Activated naive CD8-positive, alpha-beta T cell treated with anti-CD3 and anti-CD28 coated beads, Interleukin-2, amount 50 U/mL, for 24 hours (primary cell): Measurements from ENCODE around the gene GSK3A.

ENCODE experiments used
- ATAC-seq: fragments of 150-1000 bp; cut with Tn5 transposase; one replicate; pipeline ENCODE4 v1.10.0; 2021
- DNase-seq: peaks from one replicate; pipeline ENCODE4 v3.0.0; 2021
- H3K27ac Mint-ChIP-seq: one replicate; pipeline ENCODE4 v1.8.0; 2021; ENCODE audit warnings: mild to moderate bottlenecking, mixed read lengths
- H3K27me3 Mint-ChIP-seq: one replicate; pipeline ENCODE4 v1.8.0; 2021; ENCODE audit warnings: mixed read lengths
- H3K36me3 Mint-ChIP-seq: one replicate; pipeline ENCODE4 v1.8.0; 2021; ENCODE audit warnings: low read depth, mixed read lengths
- H3K4me1 Mint-ChIP-seq: one replicate; pipeline ENCODE4 v1.8.0; 2021; ENCODE audit warnings: mixed read lengths
- H3K4me3 Mint-ChIP-seq: one replicate; pipeline ENCODE4 v1.8.0; 2021; ENCODE audit warnings: mild to moderate bottlenecking, moderate library complexity, mixed read lengths
- H3K9me3 Mint-ChIP-seq: one replicate; pipeline ENCODE4 v1.8.0; 2021; ENCODE audit warnings: mixed read lengths

The GSK3A gene

GRCh38 chr19:42199440-42200115 lies 42.8 kb downstream of the GSK3A start:
- Mint-ChIP-seq H3K4me1 (peaks cover 80% of the 10 kb centered on the region), H3K27ac (peak overlapping the region; percentile 92), H3K27me3 (no peaks in the 10 kb centered on the region), H3K4me3 (peak overlapping the region; percentile 68), H3K36me3 (peaks cover 29% of the 10 kb centered on the region), H3K9me3 (no peaks in the 10 kb centered on the region)
- DNase-seq (peak; percentile 74), ATAC-seq (peak; percentile 70)

GRCh38 chr19:42198676-42199439 lies 43.5 kb downstream of the GSK3A start:
- Mint-ChIP-seq H3K27me3 (no peaks in the 10 kb centered on the region), H3K27ac (peak overlapping the region; percentile 92), H3K9me3 (no peaks in the 10 kb centered on the region), H3K4me1 (peaks cover 76% of the 10 kb centered on the region), H3K36me3 (peaks cover 27% of the 10 kb centered on the region), H3K4me3 (peak overlapping the region; percentile 68)
- DNase-seq (peak; percentile 68), ATAC-seq (peak; percentile 64)

- H3K4me1 Mint-ChIP-seq: peaks cover 66% of the 10 kb centered on the region
- H3K9me3 Mint-ChIP-seq: peaks cover 4% of the 10 kb centered on the region
- H3K27ac Mint-ChIP-seq: peak overlapping the region; percentile 49
- H3K4me3 Mint-ChIP-seq: no peak overlapping the region
- ATAC-seq: no peak
- H3K36me3 Mint-ChIP-seq: peaks cover 26% of the 10 kb centered on the region
- no peaks in the 10 kb centered on the region for H3K27me3 Mint-ChIP-seq
- DNase-seq: no peak
Measured at GRCh38 chr19:42197375-42197817, 45.0 kb downstream of the GSK3A start.

DNA sequence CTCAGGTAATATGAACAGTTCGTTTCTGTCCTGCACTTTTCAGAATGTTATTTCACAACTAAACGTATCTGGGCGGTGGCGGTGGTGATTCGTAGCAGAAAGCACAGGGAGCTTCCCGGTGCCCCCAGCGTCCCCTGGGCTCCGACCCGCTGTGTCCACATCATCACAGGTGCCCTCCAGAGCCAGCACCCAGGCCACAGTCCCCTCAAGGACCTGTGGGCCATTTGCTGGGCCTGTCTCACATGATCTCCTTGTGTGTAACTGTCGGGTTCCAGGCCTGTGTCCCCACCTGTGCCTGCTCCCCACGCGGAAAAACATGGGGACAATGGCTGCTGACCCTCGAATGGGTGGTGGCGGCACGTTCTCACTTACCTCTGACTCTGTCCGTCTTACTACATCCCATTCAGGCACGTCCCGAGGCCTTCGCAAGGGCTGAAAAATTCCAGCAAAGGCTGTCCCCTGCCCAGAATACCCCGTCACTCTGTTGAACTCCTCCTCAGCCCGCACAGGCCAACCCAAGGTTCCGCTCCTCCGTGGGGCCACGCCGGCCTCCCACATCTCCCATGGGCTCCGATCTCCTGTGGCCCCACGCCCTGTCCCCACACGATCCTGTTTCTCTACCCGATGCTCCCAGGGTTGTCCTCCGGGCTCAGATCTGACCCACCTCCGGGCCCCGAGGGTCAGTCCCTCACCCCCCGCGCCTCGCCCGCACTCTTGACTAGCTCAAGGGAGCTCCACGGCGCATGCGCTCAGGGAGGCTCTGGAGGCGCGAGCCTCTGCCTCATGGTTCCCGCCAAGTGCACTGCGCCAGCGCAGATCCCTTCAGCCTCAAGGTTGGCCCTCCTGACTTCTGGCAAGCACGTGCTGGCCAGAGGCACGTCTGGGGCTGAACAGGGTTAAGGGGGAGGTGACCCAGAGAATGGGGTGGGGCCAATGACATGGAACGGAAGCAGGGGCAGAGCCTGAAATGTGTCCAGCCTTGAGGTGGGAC lies 46.1 kb downstream of the GSK3A start:
- peaks cover 66% of the 10 kb centered on the region for H3K4me1 Mint-ChIP-seq
- H3K27me3 Mint-ChIP-seq: no peaks in the 10 kb centered on the region
- peak overlapping the region; percentile 11 for H3K27ac Mint-ChIP-seq
- DNase-seq (no peak), ATAC-seq (no peak)
- H3K9me3 Mint-ChIP-seq: peaks cover 4% of the 10 kb centered on the region
- H3K36me3 Mint-ChIP-seq: peaks cover 25% of the 10 kb centered on the region
- no peak overlapping the region for H3K4me3 Mint-ChIP-seq

DNA sequence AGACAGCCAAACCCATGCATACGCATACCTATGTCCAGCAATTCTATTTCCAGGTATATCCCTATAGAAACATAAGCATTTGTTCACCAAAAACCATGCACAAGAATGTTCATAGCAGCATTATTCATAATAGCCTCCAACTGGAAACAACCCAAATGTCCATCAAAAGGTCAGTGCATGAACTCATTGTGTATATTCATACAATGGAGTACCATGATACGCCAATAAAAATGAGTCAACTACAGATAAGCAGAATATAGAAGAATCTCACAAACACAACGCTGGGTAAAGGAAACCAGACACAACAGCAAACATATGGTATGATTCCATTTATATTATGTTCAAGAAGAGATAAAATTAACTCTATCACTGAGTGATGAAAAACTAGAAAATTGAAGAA lies 48.7 kb downstream of the GSK3A start:
- Mint-ChIP-seq H3K4me3 (no peak overlapping the region), H3K36me3 (peaks cover 16% of the 10 kb centered on the region), H3K27ac (peak overlapping the region; percentile 46), H3K4me1 (peaks cover 49% of the 10 kb centered on the region), H3K27me3 (no peaks in the 10 kb centered on the region), H3K9me3 (peaks cover 4% of the 10 kb centered on the region)
- ATAC-seq (no peak), DNase-seq (no peak)

- Mint-ChIP-seq H3K9me3 (peaks cover 4% of the 10 kb centered on the region), H3K36me3 (peaks cover 13% of the 10 kb centered on the region), H3K27me3 (no peaks in the 10 kb centered on the region), H3K4me3 (no peak overlapping the region), H3K27ac (no peak overlapping the region), H3K4me1 (peaks cover 46% of the 10 kb centered on the region)
- ATAC-seq (no peak), DNase-seq (no peak)
Measured at GRCh38 chr19:42193294-42193693, 49.1 kb downstream of the GSK3A start.

DNA sequence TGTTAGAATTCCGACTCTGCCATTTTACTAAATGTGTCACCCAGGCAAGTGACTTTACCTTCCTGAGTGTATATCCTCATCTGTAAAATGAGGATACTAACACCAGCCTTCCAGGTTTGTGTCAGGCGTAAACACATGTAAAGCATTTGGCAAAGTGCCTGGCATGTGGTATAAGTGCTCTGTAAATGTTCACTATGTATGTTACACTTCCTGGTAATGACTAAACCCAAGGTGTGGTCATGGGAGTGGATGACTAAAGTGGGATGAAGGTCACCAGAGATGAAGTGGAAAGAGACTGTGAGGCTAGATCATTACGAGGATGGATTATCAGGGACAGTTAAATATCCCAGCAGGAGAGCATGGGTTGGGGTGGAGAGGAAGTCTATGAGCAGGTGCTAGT lies 50.5 kb downstream of the GSK3A start:
- Mint-ChIP-seq H3K4me1 (peaks cover 33% of the 10 kb centered on the region), H3K27me3 (no peaks in the 10 kb centered on the region), H3K4me3 (no peak overlapping the region), H3K36me3 (peaks cover 12% of the 10 kb centered on the region), H3K27ac (peak overlapping the region; percentile 78), H3K9me3 (peaks cover 4% of the 10 kb centered on the region)
- DNase-seq (peak; percentile 46), ATAC-seq (peak; percentile 87)

- Mint-ChIP-seq H3K4me3 (no peak overlapping the region), H3K4me1 (peaks cover 29% of the 10 kb centered on the region), H3K27me3 (no peaks in the 10 kb centered on the region), H3K36me3 (peaks cover 7% of the 10 kb centered on the region), H3K27ac (peak overlapping the region; percentile 40), H3K9me3 (peaks cover 4% of the 10 kb centered on the region)
- DNase-seq (no peak), ATAC-seq (peak; percentile 48)
Measured at GRCh38 chr19:42191330-42191729, 51.1 kb downstream of the GSK3A start.

- Mint-ChIP-seq H3K27me3 (no peaks in the 10 kb centered on the region), H3K36me3 (peaks cover 5% of the 10 kb centered on the region), H3K9me3 (peaks cover 4% of the 10 kb centered on the region), H3K4me1 (peaks cover 38% of the 10 kb centered on the region), H3K4me3 (no peak overlapping the region), H3K27ac (no peak overlapping the region)
- ATAC-seq (no peak), DNase-seq (no peak)
Measured at GRCh38 chr19:42189133-42189532, 53.3 kb downstream of the GSK3A start.

DNA sequence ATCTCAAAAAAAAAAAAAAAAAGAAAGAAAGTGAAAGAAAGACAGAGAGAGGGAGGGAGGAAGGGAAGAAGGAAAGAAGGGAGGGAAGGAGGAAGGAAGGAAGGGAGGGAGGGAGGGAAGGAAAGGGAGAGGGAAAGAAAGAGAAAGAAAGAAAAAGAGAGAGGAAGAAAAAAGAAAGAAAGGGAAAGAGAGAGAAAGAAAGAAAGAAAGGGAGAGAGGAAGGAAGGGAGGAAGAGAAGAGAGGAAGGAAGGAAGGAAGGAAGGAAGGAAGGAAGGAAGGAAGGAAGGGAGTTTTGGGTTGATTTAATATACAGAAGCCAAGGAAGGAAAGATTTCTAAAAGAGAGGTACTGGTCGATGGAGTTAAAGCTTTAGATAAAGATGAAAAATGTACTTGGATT lies 53.7 kb downstream of the GSK3A start:
- Mint-ChIP-seq H3K9me3 (peaks cover 4% of the 10 kb centered on the region), H3K4me3 (no peak overlapping the region), H3K27me3 (no peaks in the 10 kb centered on the region), H3K36me3 (peaks cover 5% of the 10 kb centered on the region), H3K4me1 (peaks cover 39% of the 10 kb centered on the region), H3K27ac (no peak overlapping the region)
- no peak for ATAC-seq
- DNase-seq: no peak

DNA sequence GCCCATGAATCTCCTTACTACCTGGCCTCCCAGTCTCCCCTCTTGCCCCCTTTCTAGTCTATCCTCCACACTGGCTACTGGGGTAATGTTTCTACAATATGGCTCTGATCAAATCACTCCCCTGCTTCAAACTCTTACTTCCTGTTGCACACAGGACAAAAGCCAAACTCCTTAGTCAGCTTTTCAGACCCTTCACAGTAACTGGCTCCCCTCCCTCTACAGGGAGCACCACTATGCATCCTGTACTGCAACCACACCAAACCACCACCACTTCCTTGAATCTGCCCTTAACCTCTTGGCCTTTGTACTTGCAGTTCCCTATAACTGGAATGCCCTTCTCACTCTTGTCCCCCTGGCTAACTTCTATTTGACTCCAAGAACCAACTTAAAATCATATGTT lies 57.1 kb downstream of the GSK3A start:
- Mint-ChIP-seq H3K4me1 (peaks cover 29% of the 10 kb centered on the region), H3K4me3 (no peak overlapping the region), H3K9me3 (no peaks in the 10 kb centered on the region), H3K27ac (peak overlapping the region; percentile 32), H3K36me3 (no peaks in the 10 kb centered on the region), H3K27me3 (no peaks in the 10 kb centered on the region)
- no peak for DNase-seq
- no peak for ATAC-seq

DNA sequence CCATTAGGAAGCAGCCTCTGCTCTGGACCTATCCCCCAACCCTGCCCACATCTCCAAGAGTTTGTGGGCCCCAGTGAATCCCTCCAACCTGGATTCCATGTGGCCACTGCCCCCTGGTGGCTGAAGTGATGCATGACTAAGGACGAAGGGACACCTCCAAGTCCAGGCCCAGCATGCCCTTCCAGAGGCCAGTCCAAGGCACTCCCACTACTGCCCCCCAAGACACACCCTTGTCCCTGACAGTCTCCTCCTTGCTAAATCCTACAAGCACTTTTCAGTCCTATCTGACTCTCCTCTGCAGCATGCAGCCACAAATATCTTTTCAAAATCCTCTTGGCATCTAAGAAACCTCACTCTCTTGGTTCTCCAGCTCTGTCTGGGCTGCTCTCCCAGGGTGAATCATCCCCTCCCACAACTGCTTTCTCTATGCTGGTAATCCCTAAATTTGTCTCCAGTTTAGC lies 58.0 kb downstream of the GSK3A start:
- no peaks in the 10 kb centered on the region for H3K9me3 Mint-ChIP-seq
- H3K27me3 Mint-ChIP-seq: peaks cover 8% of the 10 kb centered on the region
- peak overlapping the region; percentile 30 for H3K27ac Mint-ChIP-seq
- no peak overlapping the region for H3K4me3 Mint-ChIP-seq
- ATAC-seq (peak; percentile 75), DNase-seq (peak; percentile 84)
- peaks cover 28% of the 10 kb centered on the region for H3K4me1 Mint-ChIP-seq
- H3K36me3 Mint-ChIP-seq: no peaks in the 10 kb centered on the region
